Left cardiac atrium (tissue), 4 donors: ENCODE data around the gene TAS2R1. TPM values are rescaled to one million over a fixed set of nuclear protein-coding genes. Genes with fewer than 3 reads are reported as not detected.

Source experiments
- ATAC-seq, 2 donors: fragments of 200-7000 bp; cut with Tn5 transposase; one replicate each; pipeline ENCODE4 v1.9.1; 2020; ENCODE audit warnings: mild to moderate bottlenecking in 2 of 2, moderate library complexity in 2 of 2
- DNase-seq: peaks from one replicate; pipeline ENCODE4 v3.0.0-alpha.2; 2020
- intact Hi-C, 2 donors: fragments of 100-400 bp; cut with DNase I; formaldehyde crosslinking; loops; one replicate each; pipeline versions ENCODE4 v1.14.1 to v1.15.1; 2022 to 2023
- total RNA-seq, 2 donors: library from RNA; stranded (reverse); fragmentation: NEBNext Ultra II Directional; extraction: Animal tissue kit (Norgen Biotek cat#: 25700); gene quantifications; one replicate each; pipeline ENCODE4 v1.2.1, GENCODE V29; 2021
- donor health status: DM: no; HTN: yes; CAD: no.
- donor health status: DM: no; HTN: yes; CAD: no; lungs with severe emphysema.
- donor health status: DM: yes; HTN: yes; CAD: no.
- donor health status: Dilated cardiomyopathy.

The TAS2R1 gene
- total RNA-seq, 2 donors from 2014 or later, result not detected

- no peak for ATAC-seq
- DNase-seq, result no peak
- intact Hi-C loops, result no loop called here
Observed at GRCh38 chr5:9596824-9597223, 33.3 kb downstream of the TAS2R1 start.

- intact Hi-C loops, result no loop called here
- DNase-seq, result no peak
- ATAC-seq, result no peak
Observed at GRCh38 chr5:9596171-9596780, 33.9 kb downstream of the TAS2R1 start.

DNA sequence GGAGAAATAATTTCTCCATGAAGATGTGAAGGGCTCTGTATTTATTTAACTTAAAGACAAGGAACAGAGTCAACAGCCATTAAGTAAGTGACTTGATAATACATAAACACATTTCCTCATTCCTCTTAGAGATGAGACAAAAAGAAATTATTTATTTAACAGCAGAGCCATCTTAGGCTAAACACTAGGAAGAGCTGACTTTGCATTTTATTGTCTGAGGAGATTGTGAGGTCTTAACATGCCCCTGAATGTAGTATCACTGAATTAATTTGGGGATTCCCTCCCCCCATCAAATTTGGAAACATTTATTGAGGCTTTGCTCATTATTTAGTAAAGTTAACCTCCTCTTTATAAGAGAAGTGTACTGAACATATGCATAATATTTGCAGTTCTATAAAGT, 35.2 kb downstream of the TAS2R1 start:
- intact Hi-C loops, result no loop called here
- DNase-seq (no peak), ATAC-seq (no peak)

GRCh38 chr5:9589049-9589835, 40.9 kb downstream of the TAS2R1 start:
- intact Hi-C loops, result no loop called here
- ATAC-seq (no peak), DNase-seq (no peak)

- intact Hi-C loops, result no loop called here
- ATAC-seq, result no peak
- no peak for DNase-seq
Observed at GRCh38 chr5:9588254-9588653, 41.9 kb downstream of the TAS2R1 start.

GRCh38 chr5:9587135-9587534, 43.0 kb downstream of the TAS2R1 start:
- ATAC-seq, result no peak
- no peak for DNase-seq
- intact Hi-C loops, result no loop called here

DNA sequence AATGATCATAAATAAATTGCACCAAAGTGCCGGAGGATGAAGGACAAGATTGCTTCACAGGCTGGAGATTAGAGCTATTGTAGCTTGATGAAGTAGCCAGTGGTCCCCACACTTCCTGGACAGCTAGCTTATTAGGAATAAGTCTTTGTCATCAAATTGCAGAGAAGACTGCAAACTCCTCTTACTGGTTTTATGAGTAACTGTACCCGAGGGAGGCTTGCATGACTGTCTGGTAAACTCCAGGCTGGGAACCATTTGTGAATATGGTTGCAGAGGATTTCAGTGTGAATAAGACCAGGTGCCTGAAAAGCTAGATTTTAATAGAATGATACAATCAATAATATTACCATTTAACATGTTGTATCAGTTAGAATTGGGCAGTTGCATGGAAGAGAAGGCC, 47.7 kb downstream of the TAS2R1 start:
- no peak for ATAC-seq
- DNase-seq, result no peak
- intact Hi-C loops, result no loop called here

Other genes with a start within 250 kb of the TAS2R1 start
- gene SEMA5A, start 84.3 kb downstream of the TAS2R1 start, total RNA-seq, result 10 to 100 TPM; 16.2 to 19.7 TPM